Urinary bladder (tissue), 4 donors: ENCODE results near the gene DIRAS3. TPM values are rescaled to one million over a fixed set of nuclear protein-coding genes. Genes with fewer than 3 reads are reported as not detected.
"Not testable (repeated sequence)": the region's sequence is repeated elsewhere in the genome, so short reads cannot be mapped to it uniquely, and the experiment has no call there.

ENCODE experiments used
- DNase-seq: peaks from one replicate; pipeline ENCODE4 v3.0.0-alpha.2; 2015; ENCODE audit errors: extremely low spot score
- H3K27ac ChIP-seq: one replicate; pipeline ENCODE4 v1.5.1; 2013; ENCODE audit warnings: low read depth, mild to moderate bottlenecking, moderate library complexity
- H3K36me3 ChIP-seq: one replicate; pipeline ENCODE4 v1.6.1; 2013; ENCODE audit warnings: mild to moderate bottlenecking, moderate library complexity; ENCODE audit not compliant: insufficient read depth
- H3K4me1 ChIP-seq: one replicate; pipeline ENCODE4 v1.6.1; 2013; ENCODE audit warnings: mild to moderate bottlenecking, moderate library complexity; ENCODE audit not compliant: insufficient read depth
- H3K4me3 ChIP-seq: one replicate; pipeline ENCODE4 v1.5.1; 2013; ENCODE audit warnings: low read depth, low read length
- WGBS: extraction: QIAGEN DNeasy Blood & Tissue Kit; methylation state at CpG from one replicate; pipeline ENCODE4 v1.1.7; 2013; 5-methylcytosine and 5-hydroxymethylcytosine counted together
- polyA plus RNA-seq: library from polyadenylated mRNA; stranded (reverse); fragments of 200-250 nt; gene quantifications from one replicate; pipeline ENCODE4 v1.2.3, GENCODE V29; 2013
- total RNA-seq: library from RNA; depleted of rRNA; stranded (reverse); fragments of >200 nt; gene quantifications from one replicate; pipeline ENCODE4 v1.2.3, GENCODE V29; 2014
- donor health status: healthy with polysubstance abuse.
- donor health status: healthy.

DIRAS3 gene
- total and polyA plus RNA-seq, 2 donors, result 3.0 to 3.4 TPM

GRCh38 chr1:68010543-68010942 lies 39.9 kb downstream of the DIRAS3 start:
- WGBS, result 21% methylated on average over 4 of the region's 4 CpGs
- H3K27ac ChIP-seq, result no peak overlapping the region
- no peak for DNase-seq
- H3K4me1 ChIP-seq, result no peaks in the 10 kb centered on the region
- no peaks in the 10 kb centered on the region for H3K36me3 ChIP-seq
- no peak overlapping the region for H3K4me3 ChIP-seq

DNA sequence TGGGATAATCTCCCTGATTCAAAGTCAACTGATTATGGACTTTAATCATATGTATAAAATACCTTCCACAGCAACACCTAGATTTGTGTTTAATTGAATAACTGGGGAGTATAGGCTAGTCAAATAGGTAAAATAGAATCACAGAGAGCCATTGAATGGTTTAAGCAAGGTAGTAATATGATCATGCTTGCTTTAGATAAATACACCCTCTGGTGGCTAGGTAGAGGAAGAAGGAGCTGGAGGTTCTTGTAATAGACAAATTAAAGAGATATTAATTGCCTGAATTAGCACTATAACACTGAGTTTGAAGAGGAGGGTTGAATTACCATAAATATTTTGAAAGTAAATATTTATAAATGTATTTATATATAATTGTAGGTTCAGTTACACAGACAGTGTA lies 40.3 kb downstream of the DIRAS3 start:
- no peaks in the 10 kb centered on the region for H3K36me3 ChIP-seq
- H3K27ac ChIP-seq, result no peak overlapping the region
- H3K4me1 ChIP-seq, result no peaks in the 10 kb centered on the region
- H3K4me3 ChIP-seq, result no peak overlapping the region
- no peak for DNase-seq

DNA sequence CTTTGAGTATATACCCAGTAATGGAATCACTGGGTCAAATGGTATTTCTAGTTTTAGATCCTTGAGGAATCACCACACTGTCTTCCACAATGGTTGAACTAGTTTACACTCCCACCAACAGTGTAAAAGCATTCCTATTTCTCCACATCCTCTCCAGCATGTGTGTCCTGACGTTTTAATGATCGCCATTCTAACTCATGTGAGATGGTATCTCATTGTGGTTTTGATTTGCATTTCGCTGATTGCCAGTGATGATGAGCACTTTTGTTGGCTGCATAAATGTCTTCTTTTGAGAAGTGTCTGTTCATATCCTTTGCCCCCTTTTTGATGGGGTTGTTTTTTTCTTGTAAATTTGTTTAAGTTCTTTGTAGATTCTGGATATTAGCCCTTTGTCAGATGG lies 46.8 kb downstream of the DIRAS3 start:
- not testable (repeated sequence) for H3K4me3 ChIP-seq, H3K36me3 ChIP-seq, DNase-seq, H3K4me1 ChIP-seq, H3K27ac ChIP-seq
- WGBS, result 94% methylated on average over 3 of the region's 3 CpGs

DNA sequence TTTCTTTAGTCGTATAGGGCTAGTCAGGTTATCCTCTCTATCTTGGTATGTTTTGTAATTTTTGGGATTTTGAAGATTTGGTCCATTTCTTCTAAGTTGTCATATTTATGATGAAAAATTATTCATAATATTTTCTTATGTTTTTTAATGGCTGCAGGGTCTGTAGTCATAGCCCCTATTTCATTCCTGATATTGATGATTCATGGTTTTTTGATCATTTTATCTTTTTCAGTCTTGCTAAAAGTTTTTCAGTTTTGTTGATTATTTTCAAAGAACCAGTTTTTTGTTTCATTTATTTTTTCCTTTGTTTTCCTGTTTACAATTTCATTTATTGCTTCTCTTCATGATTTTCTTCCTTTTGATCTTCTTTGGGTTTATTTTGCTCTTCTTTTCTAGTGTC lies 50.2 kb downstream of the DIRAS3 start:
- WGBS, result 0% methylated on average over 1 of the region's 1 CpG
- DNase-seq, result no peak

GRCh38 chr1:67997746-67998145 lies 52.7 kb downstream of the DIRAS3 start:
- no peak overlapping the region for H3K27ac ChIP-seq
- DNase-seq, result no peak
- H3K36me3 ChIP-seq, result no peaks in the 10 kb centered on the region
- no peaks in the 10 kb centered on the region for H3K4me1 ChIP-seq
- 89% methylated on average over 2 of the region's 2 CpGs for WGBS
- no peak overlapping the region for H3K4me3 ChIP-seq

More for the DNA sequence above, 50.2 kb downstream of the DIRAS3 start:
- Histone ChIP-seq H3K27ac (no peak overlapping the region), H3K36me3 (no peaks in the 10 kb centered on the region), H3K4me3 (no peak overlapping the region), H3K4me1 (no peaks in the 10 kb centered on the region)

Other genes with a start within 250 kb of the DIRAS3 start
- 264 TPM for gene GNG12, start 217.2 kb downstream of the DIRAS3 start, total RNA-seq
- 79.4 TPM for gene GNG12, start 217.2 kb downstream of the DIRAS3 start, polyA plus RNA-seq
- gene WLS, start 181.9 kb upstream of the DIRAS3 start, total RNA-seq, result 98.7 TPM
- gene WLS, start 181.9 kb upstream of the DIRAS3 start, polyA plus RNA-seq, result 107 TPM